ENCODE results near the gene NARS2.

The NARS2 gene

GRCh38 chr11:78428266-78428636 is 146.4 kb downstream of the NARS2 start:
- no peak for DNase-seq

- no peak for DNase-seq
Observed at GRCh38 chr11:78427615-78428265, 146.9 kb downstream of the NARS2 start.

- no peak for DNase-seq
Observed at GRCh38 chr11:78426845-78427244, 147.8 kb downstream of the NARS2 start.

GRCh38 chr11:78425399-78426070 is 149.1 kb downstream of the NARS2 start:
- no peak for DNase-seq

GRCh38 chr11:78424334-78425270 is 150.1 kb downstream of the NARS2 start:
- DNase-seq: no peak

- no peak for DNase-seq
Observed at GRCh38 chr11:78423241-78423640, 151.4 kb downstream of the NARS2 start.

- no peak for DNase-seq
Observed at GRCh38 chr11:78420796-78421209, 153.9 kb downstream of the NARS2 start.

- peak; percentile 15 for DNase-seq
Observed at GRCh38 chr11:78420255-78420764, 154.4 kb downstream of the NARS2 start.

GRCh38 chr11:78419327-78419726 is 155.3 kb downstream of the NARS2 start:
- DNase-seq: no peak

GRCh38 chr11:78418584-78419211 is 156.0 kb downstream of the NARS2 start:
- no peak for DNase-seq

GRCh38 chr11:78417888-78418583 is 156.6 kb downstream of the NARS2 start:
- peak; percentile 42 for DNase-seq

- no peak for DNase-seq
Observed at GRCh38 chr11:78417175-78417887, 157.3 kb downstream of the NARS2 start, which contains the start of gene GAB2. Gene GAB2 (minus strand): TSS chr11:78417820. CDS start chr11:78417720, 100 bp downstream.

GRCh38 chr11:78416285-78417174 is 158.1 kb downstream of the NARS2 start:
- DNase-seq: peak; percentile 36

- DNase-seq: no peak
Observed at GRCh38 chr11:78415338-78415737, 159.3 kb downstream of the NARS2 start.

- DNase-seq: no peak
Observed at GRCh38 chr11:78414321-78415051, 160.2 kb downstream of the NARS2 start.

GRCh38 chr11:78408619-78409018 is 166.0 kb downstream of the NARS2 start:
- DNase-seq: no peak

- DNase-seq: no peak
Observed at GRCh38 chr11:78406568-78407196, 168.0 kb downstream of the NARS2 start.

- DNase-seq: no peak
Observed at GRCh38 chr11:78405805-78406204, 168.9 kb downstream of the NARS2 start.

- DNase-seq: no peak
Observed at GRCh38 chr11:78403781-78404180, 170.9 kb downstream of the NARS2 start.
